Suprapubic skin (tissue), 4 donors: ENCODE results near the gene PYDC2. TPM values are rescaled to one million over a fixed set of nuclear protein-coding genes. Genes with fewer than 3 reads are reported as not detected.
"Not testable (repeated sequence)": the region's sequence is repeated elsewhere in the genome, so short reads cannot be mapped to it uniquely, and the experiment has no call there.

Experiments used
- DNase-seq, 2 donors: peaks; one replicate each; pipeline ENCODE4 v3.0.0-alpha.2; 2019; ENCODE audit warnings: low spot score in 2 of 2
- H3K27ac ChIP-seq: fragments of 200-600 bp; sonication (generic); one replicate; pipeline ENCODE4 v1.5.1; 2019
- H3K27me3 ChIP-seq: fragments of 200-600 bp; sonication (generic); one replicate; pipeline ENCODE4 v1.5.1; 2019
- H3K36me3 ChIP-seq: fragments of 200-600 bp; sonication (generic); one replicate; pipeline ENCODE4 v1.5.1; 2019
- H3K4me1 ChIP-seq: fragments of 200-600 bp; sonication (generic); one replicate; pipeline ENCODE4 v1.5.1; 2019
- H3K4me3 ChIP-seq: fragments of 200-600 bp; sonication (generic); one replicate; pipeline ENCODE4 v1.5.1; 2019; ENCODE audit warnings: mild to moderate bottlenecking
- H3K9me3 ChIP-seq: fragments of 200-600 bp; sonication (generic); one replicate; pipeline ENCODE4 v1.5.1; 2019
- EP300 ChIP-seq: sonication (generic); formaldehyde crosslinking; IDR thresholded peaks from one replicate; pipeline ENCODE4 v1.6.1; 2017; ENCODE audit warnings: antibody characterized with exemption
- POLR2A ChIP-seq, 2 donors: fragments of 450-650 bp; IDR thresholded peaks; one replicate each; pipeline ENCODE4 v1.6.1; 2017; ENCODE audit warnings: antibody characterized with exemption in 2 of 2, mild to moderate bottlenecking in 2 of 2, moderate library complexity in 2 of 2
- POLR2AphosphoS5 ChIP-seq, 3 donors: sonication (generic); formaldehyde crosslinking; IDR thresholded peaks; one replicate each; pipeline ENCODE4 v1.6.1; 2017; ENCODE audit warnings: antibody characterized with exemption in 3 of 3
- WGBS: methylation state at CpG from one replicate; pipeline ENCODE4 v1.1.5; 2018; 5-methylcytosine and 5-hydroxymethylcytosine counted together
- total RNA-seq, 4 donors: library from RNA; depleted of rRNA; stranded (reverse); fragments of >200 nt; gene quantifications; one replicate each; pipeline ENCODE4 v1.1.0, GENCODE V29; 2016
- TF ChIP-seq, protein P1 (sequence below), 2 donors: fragments of 200-600 bp in 1 of 2; fragments of 450-650 bp in 1 of 2; sonication (generic) in 1 of 2; IDR thresholded peaks; one replicate each; pipeline ENCODE4 v1.5.1; 2016 to 2019; ENCODE audit warnings: antibody characterized with exemption in 2 of 2, mild to moderate bottlenecking in 1 of 2, moderate library complexity in 1 of 2

PYDC2 gene
- total RNA-seq, 4 donors from 2014 or later: not detected

DNA sequence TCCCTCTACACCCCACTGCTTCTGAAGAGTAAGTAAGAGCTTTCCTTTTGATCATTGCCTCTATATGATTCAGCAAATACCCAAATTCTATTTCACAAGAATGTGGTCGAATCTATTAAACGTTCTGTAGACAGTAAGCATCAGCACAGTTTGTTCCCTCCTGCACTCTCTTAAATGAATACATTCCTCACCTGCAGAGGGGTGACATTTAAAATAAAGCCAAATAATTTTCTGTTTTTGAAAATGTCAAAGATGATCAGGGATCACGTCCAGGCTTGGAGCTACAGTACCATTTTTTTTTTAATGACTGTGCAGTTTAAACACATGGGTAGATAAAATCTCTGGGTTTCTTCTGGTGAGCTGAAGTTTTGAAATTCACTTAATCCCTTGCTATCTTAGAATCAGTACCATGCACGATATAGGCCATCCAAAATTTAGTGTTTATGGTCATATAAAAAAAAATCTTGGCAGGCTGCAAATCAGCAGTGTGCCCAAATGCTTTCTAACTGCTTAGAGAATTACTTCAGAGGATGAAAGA is 12.8 kb downstream of the PYDC2 start:
- TF ChIP-seq, protein P1, sequence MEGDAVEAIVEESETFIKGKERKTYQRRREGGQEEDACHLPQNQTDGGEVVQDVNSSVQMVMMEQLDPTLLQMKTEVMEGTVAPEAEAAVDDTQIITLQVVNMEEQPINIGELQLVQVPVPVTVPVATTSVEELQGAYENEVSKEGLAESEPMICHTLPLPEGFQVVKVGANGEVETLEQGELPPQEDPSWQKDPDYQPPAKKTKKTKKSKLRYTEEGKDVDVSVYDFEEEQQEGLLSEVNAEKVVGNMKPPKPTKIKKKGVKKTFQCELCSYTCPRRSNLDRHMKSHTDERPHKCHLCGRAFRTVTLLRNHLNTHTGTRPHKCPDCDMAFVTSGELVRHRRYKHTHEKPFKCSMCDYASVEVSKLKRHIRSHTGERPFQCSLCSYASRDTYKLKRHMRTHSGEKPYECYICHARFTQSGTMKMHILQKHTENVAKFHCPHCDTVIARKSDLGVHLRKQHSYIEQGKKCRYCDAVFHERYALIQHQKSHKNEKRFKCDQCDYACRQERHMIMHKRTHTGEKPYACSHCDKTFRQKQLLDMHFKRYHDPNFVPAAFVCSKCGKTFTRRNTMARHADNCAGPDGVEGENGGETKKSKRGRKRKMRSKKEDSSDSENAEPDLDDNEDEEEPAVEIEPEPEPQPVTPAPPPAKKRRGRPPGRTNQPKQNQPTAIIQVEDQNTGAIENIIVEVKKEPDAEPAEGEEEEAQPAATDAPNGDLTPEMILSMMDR (IDR thresholded peaks at IDR 0.05): no peak
- TF ChIP-seq EP300 (no peak), POLR2A (IDR thresholded peaks at IDR 0.05) (no peak), POLR2AphosphoS5 (IDR thresholded peaks at IDR 0.05) (no peak)
- Histone ChIP-seq H3K36me3 (no peaks in the 10 kb centered on the region), H3K27ac (no peak overlapping the region), H3K4me1 (no peaks in the 10 kb centered on the region), H3K4me3 (no peak overlapping the region), H3K9me3 (no peaks in the 10 kb centered on the region), H3K27me3 (no peaks in the 10 kb centered on the region)
- 33% methylated on average over 4 of the region's 4 CpGs for WGBS
- no peak for DNase-seq

DNA sequence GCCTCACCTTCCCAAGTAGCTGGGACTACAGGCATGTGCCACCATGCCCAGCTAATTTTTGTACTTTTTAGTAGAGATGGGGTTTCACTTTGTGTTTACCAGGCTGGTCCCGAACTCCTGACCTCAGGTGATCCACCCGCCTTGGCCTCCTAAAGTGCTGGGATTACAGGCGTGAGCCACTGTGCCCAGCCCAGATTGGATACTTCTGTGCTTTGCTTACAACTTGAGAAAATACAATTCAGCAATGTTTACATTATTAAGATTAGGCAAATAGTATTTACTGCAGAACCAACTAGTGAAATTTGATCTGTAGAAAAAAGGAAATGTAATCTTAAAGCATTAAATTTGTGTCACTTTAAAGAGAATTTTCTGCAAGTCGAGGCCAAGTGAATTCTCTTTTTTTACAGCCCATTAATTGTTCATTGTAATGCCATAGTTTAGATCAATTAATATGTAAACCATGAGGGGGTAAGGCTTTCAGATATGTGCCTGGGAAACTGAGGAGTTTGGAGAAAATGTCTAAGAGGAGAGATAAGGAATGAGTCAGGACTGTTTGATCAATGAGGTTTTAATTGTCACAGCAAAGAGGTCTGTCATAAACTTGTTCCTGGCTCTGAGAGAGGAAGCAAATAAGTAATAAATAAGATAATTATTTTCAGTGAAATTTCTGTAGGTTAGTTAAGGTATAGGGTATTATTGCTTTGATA is 15.3 kb downstream of the PYDC2 start:
- no peaks in the 10 kb centered on the region for H3K4me1 ChIP-seq
- no peaks in the 10 kb centered on the region for H3K36me3 ChIP-seq
- WGBS: 79% methylated on average over 4 of the region's 4 CpGs
- H3K27ac ChIP-seq: no peak overlapping the region
- no peak for TF ChIP-seq POLR2A (IDR thresholded peaks at IDR 0.05)
- no peak for TF ChIP-seq POLR2AphosphoS5 (IDR thresholded peaks at IDR 0.05)
- no peak for TF ChIP-seq EP300
- TF ChIP-seq, protein P1 (IDR thresholded peaks at IDR 0.05): no peak
- no peaks in the 10 kb centered on the region for H3K9me3 ChIP-seq
- no peak for DNase-seq
- no peaks in the 10 kb centered on the region for H3K27me3 ChIP-seq
- no peak overlapping the region for H3K4me3 ChIP-seq

DNA sequence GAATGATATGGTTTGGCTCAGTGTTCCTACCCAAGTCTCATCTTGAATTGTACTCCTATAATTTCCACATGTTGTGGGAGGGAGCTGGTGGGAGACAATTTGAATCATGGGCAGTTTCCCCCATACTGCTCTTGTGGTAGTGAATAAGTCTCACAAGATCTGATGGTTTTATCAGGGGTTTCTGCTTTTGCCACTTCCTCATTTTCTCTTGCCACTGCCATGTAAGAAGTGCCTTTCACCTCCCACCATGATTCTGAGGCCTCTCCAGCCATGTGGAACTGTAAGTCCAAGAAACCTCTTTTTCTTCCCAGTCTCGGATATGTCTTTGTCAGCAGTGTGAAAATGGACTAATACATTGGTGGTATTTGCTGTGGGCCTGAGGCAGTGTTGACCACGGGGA is 23.0 kb downstream of the PYDC2 start:
- not testable (repeated sequence) for H3K9me3 ChIP-seq, H3K27ac ChIP-seq, H3K36me3 ChIP-seq, DNase-seq, H3K4me1 ChIP-seq, H3K27me3 ChIP-seq, H3K4me3 ChIP-seq
- 80% methylated on average over 2 of the region's 2 CpGs for WGBS

DNA sequence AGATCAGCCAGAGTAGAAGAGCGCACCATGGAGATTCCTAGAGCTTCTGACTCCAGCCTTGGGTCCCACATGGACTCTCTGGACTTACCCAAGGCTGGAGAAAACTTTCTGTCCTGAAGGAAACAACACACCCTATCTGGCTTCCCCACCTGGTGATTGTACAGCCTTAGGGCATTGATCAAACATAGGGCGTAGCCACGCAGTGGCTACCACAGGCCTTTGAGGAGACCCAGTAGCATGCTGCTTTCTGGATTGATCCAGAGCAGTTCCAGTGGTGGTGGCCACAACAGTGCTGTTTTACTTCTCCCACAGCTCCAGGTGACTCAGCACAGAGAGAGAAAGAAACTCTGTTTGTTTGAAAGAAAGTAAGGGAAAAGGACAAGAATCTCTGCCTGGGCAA is 23.5 kb downstream of the PYDC2 start:
- Histone ChIP-seq H3K4me1 (no peaks in the 10 kb centered on the region), H3K9me3 (peaks cover 4% of the 10 kb centered on the region), H3K36me3 (no peaks in the 10 kb centered on the region), H3K4me3 (no peak overlapping the region), H3K27ac (no peak overlapping the region), H3K27me3 (no peaks in the 10 kb centered on the region)
- DNase-seq: no peak
- TF ChIP-seq POLR2AphosphoS5 (IDR thresholded peaks at IDR 0.05) (no peak), EP300 (no peak), POLR2A (IDR thresholded peaks at IDR 0.05) (no peak)
- WGBS: 89% methylated on average over 3 of the region's 3 CpGs

DNA sequence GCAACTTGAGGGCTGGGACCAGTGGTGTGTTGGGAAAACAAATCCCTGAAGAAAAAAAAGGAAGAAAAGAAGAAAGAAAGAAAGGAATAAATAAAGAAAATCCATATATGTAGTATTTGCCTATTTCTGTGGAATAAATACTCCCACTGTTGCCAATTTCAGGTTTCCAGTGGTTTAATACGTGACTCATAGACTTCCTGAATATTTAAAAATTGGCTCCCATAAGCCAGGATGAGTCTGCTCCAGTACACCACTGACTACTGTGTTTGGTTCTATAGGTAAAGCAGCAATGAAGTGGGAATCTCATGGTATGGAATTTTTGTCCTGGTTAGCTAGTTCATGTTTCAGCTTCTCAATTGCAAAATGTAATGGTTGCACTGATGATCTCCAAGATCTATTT is 31.6 kb downstream of the PYDC2 start:
- Histone ChIP-seq H3K27ac (no peak overlapping the region), H3K4me1 (no peaks in the 10 kb centered on the region), H3K9me3 (no peaks in the 10 kb centered on the region), H3K4me3 (no peak overlapping the region), H3K27me3 (no peaks in the 10 kb centered on the region), H3K36me3 (no peaks in the 10 kb centered on the region)
- TF ChIP-seq EP300 (no peak), POLR2A (IDR thresholded peaks at IDR 0.05) (no peak), POLR2AphosphoS5 (IDR thresholded peaks at IDR 0.05) (no peak)
- TF ChIP-seq, protein P1 (IDR thresholded peaks at IDR 0.05): no peak
- no peak for DNase-seq
- WGBS: 43% methylated on average over 1 of the region's 1 CpG

DNA sequence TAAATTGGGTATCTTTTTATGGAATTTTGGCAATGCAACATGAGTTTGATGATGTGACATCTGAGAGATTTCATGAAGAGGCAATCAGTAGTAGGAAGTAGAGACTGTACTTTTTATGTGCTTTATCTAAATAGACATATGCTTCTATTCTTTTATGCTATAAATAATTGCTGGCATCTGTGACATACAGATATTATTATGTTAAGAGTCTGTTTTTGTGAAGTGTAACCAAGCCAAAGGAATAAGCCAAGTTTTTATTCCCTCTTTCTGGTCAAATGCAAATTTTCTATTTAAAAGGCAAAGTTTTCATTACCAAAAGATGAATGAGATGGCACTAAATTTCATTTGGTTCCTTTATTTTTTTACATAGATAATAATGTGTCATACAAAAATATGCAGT is 32.4 kb downstream of the PYDC2 start:
- Histone ChIP-seq H3K9me3 (no peaks in the 10 kb centered on the region), H3K27ac (no peak overlapping the region), H3K36me3 (no peaks in the 10 kb centered on the region), H3K4me3 (no peak overlapping the region), H3K4me1 (no peaks in the 10 kb centered on the region), H3K27me3 (no peaks in the 10 kb centered on the region)
- TF ChIP-seq POLR2A (IDR thresholded peaks at IDR 0.05) (no peak), POLR2AphosphoS5 (IDR thresholded peaks at IDR 0.05) (no peak), EP300 (no peak)
- TF ChIP-seq, protein P1 (IDR thresholded peaks at IDR 0.05): no peak
- no peak for DNase-seq
